ENCODE results near the gene ACBD3. TPM values are rescaled to one million over a fixed set of nuclear protein-coding genes. Genes with fewer than 3 reads are reported as not detected.

The ACBD3 gene
- total RNA-seq, 2 experiments from 2014 or later, result 26.5 to 28.3 TPM

DNA sequence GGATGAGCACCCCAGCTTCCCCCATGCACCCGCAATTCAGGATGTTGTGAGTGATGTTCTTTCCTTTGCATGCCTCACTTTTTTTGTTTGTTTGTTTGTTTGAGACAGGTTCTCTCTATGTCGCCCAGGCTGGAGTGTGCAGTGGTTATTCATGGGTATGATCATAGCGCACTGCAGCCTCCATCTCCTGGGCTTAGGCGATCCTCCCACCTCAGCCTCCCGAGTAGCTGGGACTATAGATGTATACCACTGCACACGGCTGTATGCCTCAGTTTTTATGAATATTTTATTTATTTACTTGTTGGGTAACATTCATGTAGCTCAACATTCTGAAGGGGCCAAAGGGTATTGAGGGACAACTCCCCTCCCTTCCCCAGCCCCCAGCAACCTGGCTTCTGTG, 69.2 kb downstream of the ACBD3 start:
- H3K27ac ChIP-seq (ENCODE audit: low read depth in 1 of 2, low read length in 2 of 2), result no peak overlapping the region
- H3K27me3 ChIP-seq (ENCODE audit: control insufficient read depth in 1 of 2, insufficient read depth in 2 of 2, low read length in 2 of 2), result no peaks in the 10 kb centered on the region
- no peak overlapping the region for H3K4me3 ChIP-seq (ENCODE audit: low read length)
- intact Hi-C loops (cut with DNase I, micrococcal nuclease), result no loop called here
- no peaks in the 10 kb centered on the region for H3K36me3 ChIP-seq (ENCODE audit: insufficient read depth, low read length)
- ATAC-seq (ENCODE audit: poor library complexity) (no peak), DNase-seq (no peak)
- no peak for TF ChIP-seq CTCF (IDR thresholded peaks at IDR 0.05)
- Mint-ChIP-seq H3K4me1 (ENCODE audit: low read depth) (peaks cover 6% of the 10 kb centered on the region), H3K4me3 (no peak overlapping the region), H3K27ac (no peak overlapping the region), H3K36me3 (ENCODE audit: low read depth) (no peaks in the 10 kb centered on the region), H3K9me3 (no peaks in the 10 kb centered on the region), H3K27me3 (no peaks in the 10 kb centered on the region)
- H3K4me1 ChIP-seq (ENCODE audit: insufficient read depth, low read length), result peaks cover 17% of the 10 kb centered on the region
- CTCF ChIA-PET, result no interaction called here
- no peaks in the 10 kb centered on the region for H3K9me3 ChIP-seq (ENCODE audit: control insufficient read depth in 1 of 2, insufficient read depth in 1 of 2, low read length in 2 of 2)
- POLR2A ChIA-PET, result interaction anchor here (1.0 to 1.2 kb wide), 2 partner anchors 53 to 118 kb away, joined by 3 to 4 read pairs; partner anchors contain the start of gene SDE2

DNA sequence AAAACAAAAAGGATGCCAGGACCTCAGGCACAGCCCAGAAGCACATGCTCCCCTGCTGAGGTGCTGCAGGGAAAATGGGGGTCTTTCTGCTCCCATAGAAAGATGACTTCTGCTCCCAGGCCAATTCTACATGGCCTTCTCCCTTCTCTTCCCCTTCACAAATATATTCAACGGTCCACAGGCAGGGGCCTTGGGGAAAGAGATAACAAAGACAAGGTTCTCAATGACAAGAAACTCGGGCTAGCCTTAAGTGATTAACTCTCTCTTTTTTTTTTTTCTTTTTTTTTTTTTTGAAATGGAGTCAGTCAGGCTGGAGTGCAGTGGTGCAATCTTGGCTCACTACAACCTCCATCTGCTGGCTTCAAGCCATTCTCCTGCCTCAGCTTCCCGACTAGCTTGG, 69.9 kb downstream of the ACBD3 start:
- no peaks in the 10 kb centered on the region for H3K36me3 Mint-ChIP-seq (ENCODE audit: low read depth)
- no peak overlapping the region for H3K4me3 Mint-ChIP-seq
- no peaks in the 10 kb centered on the region for H3K27me3 ChIP-seq (ENCODE audit: control insufficient read depth in 1 of 2, insufficient read depth in 2 of 2, low read length in 2 of 2)
- H3K4me1 Mint-ChIP-seq (ENCODE audit: low read depth), result peaks cover 9% of the 10 kb centered on the region
- H3K27ac Mint-ChIP-seq, result no peak overlapping the region
- no peak for DNase-seq
- POLR2A ChIA-PET, result no interaction called here
- no peak overlapping the region for H3K4me3 ChIP-seq (ENCODE audit: low read length)
- peaks cover 16% of the 10 kb centered on the region for H3K4me1 ChIP-seq (ENCODE audit: insufficient read depth, low read length)
- CTCF ChIA-PET, result no interaction called here
- no peak for TF ChIP-seq CTCF (IDR thresholded peaks at IDR 0.05)
- no peak overlapping the region for H3K27ac ChIP-seq (ENCODE audit: low read depth in 1 of 2, low read length in 2 of 2)
- no peaks in the 10 kb centered on the region for H3K9me3 ChIP-seq (ENCODE audit: control insufficient read depth in 1 of 2, insufficient read depth in 1 of 2, low read length in 2 of 2)
- intact Hi-C loops (cut with DNase I, micrococcal nuclease), result no loop called here
- H3K27me3 Mint-ChIP-seq, result no peaks in the 10 kb centered on the region
- no peaks in the 10 kb centered on the region for H3K9me3 Mint-ChIP-seq
- no peaks in the 10 kb centered on the region for H3K36me3 ChIP-seq (ENCODE audit: insufficient read depth, low read length)
- no peak for ATAC-seq (ENCODE audit: poor library complexity)

DNA sequence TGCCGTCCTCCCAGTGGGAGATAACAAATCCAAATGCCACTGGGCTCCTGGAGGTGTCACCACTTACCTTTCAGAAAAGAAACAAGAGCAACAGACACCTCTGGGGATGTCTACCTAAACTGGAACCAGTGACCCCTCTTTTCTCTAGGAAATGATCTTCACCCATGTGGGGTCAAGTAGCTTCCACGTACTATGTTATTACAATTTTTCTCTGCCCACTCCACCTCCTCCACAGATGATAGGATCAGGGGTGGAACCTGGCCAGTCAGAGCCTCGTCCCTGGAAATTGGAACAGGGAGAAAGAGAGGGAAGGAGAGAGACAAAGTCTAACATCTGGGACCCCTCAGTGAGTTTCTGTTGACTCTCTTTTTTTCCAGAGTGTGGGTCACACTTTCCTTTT, 73.9 kb downstream of the ACBD3 start:
- no peaks in the 10 kb centered on the region for H3K27me3 Mint-ChIP-seq
- TF ChIP-seq CTCF (IDR thresholded peaks at IDR 0.05), result no peak
- H3K9me3 Mint-ChIP-seq, result no peaks in the 10 kb centered on the region
- Histone ChIP-seq H3K4me1 (ENCODE audit: insufficient read depth, low read length) (peaks cover 18% of the 10 kb centered on the region), H3K9me3 (ENCODE audit: control insufficient read depth in 1 of 2, insufficient read depth in 1 of 2, low read length in 2 of 2) (no peaks in the 10 kb centered on the region), H3K36me3 (ENCODE audit: insufficient read depth, low read length) (no peaks in the 10 kb centered on the region), H3K27me3 (ENCODE audit: control insufficient read depth in 1 of 2, insufficient read depth in 2 of 2, low read length in 2 of 2) (no peaks in the 10 kb centered on the region), H3K27ac (ENCODE audit: low read depth in 1 of 2, low read length in 2 of 2) (no peak overlapping the region), H3K4me3 (ENCODE audit: low read length) (no peak overlapping the region)
- peaks cover 9% of the 10 kb centered on the region for H3K4me1 Mint-ChIP-seq (ENCODE audit: low read depth)
- peak overlapping the region; percentile 73 for H3K4me3 Mint-ChIP-seq
- ChIA-PET CTCF (no interaction called here), POLR2A (interaction anchor here (5.8 kb wide), 1 partner anchor 50 kb away, joined by 39 read pairs; the partner anchor contains the start of gene H3-3A)
- H3K36me3 Mint-ChIP-seq (ENCODE audit: low read depth), result peaks cover 4% of the 10 kb centered on the region
- DNase-seq, result no peak
- ATAC-seq (ENCODE audit: poor library complexity), result no peak
- H3K27ac Mint-ChIP-seq, result no peak overlapping the region
- intact Hi-C loops (cut with DNase I, micrococcal nuclease), result no loop called here

Data from CD4-positive, alpha-beta T cell (primary cell).